CD14-positive monocyte (primary cell): ENCODE measurements around the gene ZSWIM1. TPM values are rescaled to one million over a fixed set of nuclear protein-coding genes. Genes with fewer than 3 reads are reported as not detected.
A peak's percentile ranks its signal among the peaks of the same experiment; 100 is the strongest.

Experiments
- DNase-seq, 3 donors: peaks; one replicate each; pipeline ENCODE4 v3.0.0-alpha.2; 2011 to 2022
- H2AFZ ChIP-seq: 2 replicates; pipeline ENCODE4 v1.6.0; 2012; ENCODE audit warnings: mild to moderate bottlenecking, low read depth, low read length, inconsistent platforms; ENCODE audit not compliant: insufficient read depth, poor library complexity, severe bottlenecking
- H3K27ac ChIP-seq, 2 donors: 1 replicate in 1 of 2; 2 replicates in 1 of 2; pipeline ENCODE4 v1.5.1; 2012 to 2013; ENCODE audit warnings: low read length in 2 of 2, control low read depth in 1 of 2, inconsistent platforms in 1 of 2, low read depth in 1 of 2, mild to moderate bottlenecking in 1 of 2
- H3K27me3 ChIP-seq, 2 donors: one replicate each; pipeline versions ENCODE4 v1.6.0 to v1.6.1; 2011 to 2013; ENCODE audit warnings: low read length in 2 of 2; ENCODE audit not compliant: control insufficient read depth in 2 of 2, insufficient read depth in 2 of 2
- H3K36me3 ChIP-seq, 2 donors: replicated peaks in 1 of 2; 1 replicate in 1 of 2; 2 replicates in 1 of 2; pipeline versions ENCODE4 v1.5.1 to v1.6.1; 2012 to 2013; ENCODE audit warnings: low read length in 2 of 2, control low read depth in 1 of 2, inconsistent platforms in 1 of 2, mild to moderate bottlenecking in 1 of 2; ENCODE audit not compliant: insufficient read depth in 2 of 2, control insufficient read depth in 1 of 2
- H3K4me1 ChIP-seq, 2 donors: 1 replicate in 1 of 2; 2 replicates in 1 of 2; pipeline versions ENCODE4 v1.5.1 to v1.6.1; 2012 to 2013; ENCODE audit warnings: low read length in 2 of 2, control low read depth in 1 of 2, inconsistent platforms in 1 of 2, mild to moderate bottlenecking in 1 of 2, moderate library complexity in 1 of 2; ENCODE audit not compliant: insufficient read depth in 2 of 2, control insufficient read depth in 1 of 2
- H3K4me2 ChIP-seq: replicated peaks from 2 replicates; pipeline ENCODE3; 2012; ENCODE audit warnings: low read length, moderate library complexity, mild to moderate bottlenecking; ENCODE audit not compliant: poor library complexity, severe bottlenecking; ENCODE audit errors: extremely low read depth
- H3K4me3 ChIP-seq, 3 experiments: fragments of 200-600 bp in 1 of 3; sonication (generic) in 1 of 3; replicated peaks in 1 of 3; 1 replicate in 2 of 3; 2 replicates in 1 of 3; pipeline ENCODE4 v1.5.1; 2011 to 2013; ENCODE audit warnings: low read length in 3 of 3, mild to moderate bottlenecking in 3 of 3, control low read depth in 2 of 3, low read depth in 2 of 3, inconsistent platforms in 1 of 3, moderate library complexity in 1 of 3
- H3K79me2 ChIP-seq: 2 replicates; pipeline ENCODE4 v1.6.0; 2012; ENCODE audit warnings: mild to moderate bottlenecking, control low read depth, inconsistent platforms, low read length, moderate library complexity; ENCODE audit not compliant: insufficient read depth
- H3K9ac ChIP-seq: 2 replicates; pipeline ENCODE4 v1.6.0; 2017; ENCODE audit warnings: low read length, mild to moderate bottlenecking; ENCODE audit not compliant: insufficient read depth, poor library complexity, severe bottlenecking
- H3K9me3 ChIP-seq, 2 donors: replicated peaks in 1 of 2; 1 replicate in 1 of 2; 2 replicates in 1 of 2; pipeline versions ENCODE4 v1.5.1 to v1.6.1; 2012 to 2013; ENCODE audit warnings: low read length in 2 of 2, control low read depth in 1 of 2; ENCODE audit not compliant: control insufficient read depth in 1 of 2, insufficient read depth in 1 of 2
- H4K20me1 ChIP-seq: 2 replicates; pipeline ENCODE4 v1.6.0; 2012; ENCODE audit warnings: mild to moderate bottlenecking, low read length, control low read depth, moderate library complexity; ENCODE audit not compliant: insufficient read depth
- H3K27ac Mint-ChIP-seq, 7 donors: one replicate each; pipeline ENCODE4 v1.8.0; 2020; ENCODE audit warnings: mild to moderate bottlenecking in 7 of 7, mixed read lengths in 7 of 7, moderate library complexity in 6 of 7, inconsistent platforms in 2 of 7
- H3K27me3 Mint-ChIP-seq, 3 donors: one replicate each; pipeline ENCODE4 v1.8.0; 2021 to 2022; ENCODE audit warnings: low read depth in 3 of 3, mild to moderate bottlenecking in 3 of 3, mixed read lengths in 3 of 3, moderate library complexity in 3 of 3, inconsistent platforms in 1 of 3
- H3K36me3 Mint-ChIP-seq, 2 donors: one replicate each; pipeline ENCODE4 v1.8.0; 2020; ENCODE audit warnings: mixed read lengths in 2 of 2, inconsistent platforms in 1 of 2, mild to moderate bottlenecking in 1 of 2
- H3K4me1 Mint-ChIP-seq: one replicate; pipeline ENCODE4 v1.8.0; 2020; ENCODE audit warnings: mild to moderate bottlenecking, mixed read lengths
- H3K4me3 Mint-ChIP-seq, 2 donors: one replicate each; pipeline ENCODE4 v1.8.0; 2020; ENCODE audit warnings: mild to moderate bottlenecking in 2 of 2, mixed read lengths in 2 of 2, moderate library complexity in 1 of 2
- H3K9me3 Mint-ChIP-seq, 7 donors: one replicate each; pipeline ENCODE4 v1.8.0; 2020 to 2022; ENCODE audit warnings: mixed read lengths in 7 of 7, mild to moderate bottlenecking in 6 of 7, moderate library complexity in 6 of 7, inconsistent platforms in 2 of 7
- WGBS: methylation state at CpG from one replicate; pipeline ENCODE4 v1.1.5; 2013; ENCODE audit warnings: missing lambda C conversion rate; ENCODE audit not compliant: insufficient coverage; 5-methylcytosine and 5-hydroxymethylcytosine counted together
- intact Hi-C, 2 donors: fragments of 100-400 bp; cut with micrococcal nuclease; formaldehyde crosslinking; loops; one replicate each; pipeline versions ENCODE4 v1.15.0 to v1.15.1; 2023
- polyA plus RNA-seq, 3 donors: library from polyadenylated mRNA; depleted of rRNA in 1 of 3; unstranded in 2 of 3; stranded (reverse) in 1 of 3; fragments of 300-500 nt in 2 of 3; fragments of >200 nt in 1 of 3; fragmentation: Illumina TruSeq in 2 of 3; gene quantifications; 1 replicate in 2 of 3; 2 replicates in 1 of 3; pipeline ENCODE4 v1.2.3, GENCODE V29; 2012 to 2021
- TF ChIP-seq, protein P1 (sequence below): fragments of 200-600 bp; IDR thresholded peaks from one replicate; pipeline ENCODE4 v1.8.0; 2022; ENCODE audit warnings: antibody characterized with exemption, mild to moderate bottlenecking

The ZSWIM1 gene
- polyA plus RNA-seq, 3 donors = 2.5 to 2.6 (median 2.5) TPM

DNA sequence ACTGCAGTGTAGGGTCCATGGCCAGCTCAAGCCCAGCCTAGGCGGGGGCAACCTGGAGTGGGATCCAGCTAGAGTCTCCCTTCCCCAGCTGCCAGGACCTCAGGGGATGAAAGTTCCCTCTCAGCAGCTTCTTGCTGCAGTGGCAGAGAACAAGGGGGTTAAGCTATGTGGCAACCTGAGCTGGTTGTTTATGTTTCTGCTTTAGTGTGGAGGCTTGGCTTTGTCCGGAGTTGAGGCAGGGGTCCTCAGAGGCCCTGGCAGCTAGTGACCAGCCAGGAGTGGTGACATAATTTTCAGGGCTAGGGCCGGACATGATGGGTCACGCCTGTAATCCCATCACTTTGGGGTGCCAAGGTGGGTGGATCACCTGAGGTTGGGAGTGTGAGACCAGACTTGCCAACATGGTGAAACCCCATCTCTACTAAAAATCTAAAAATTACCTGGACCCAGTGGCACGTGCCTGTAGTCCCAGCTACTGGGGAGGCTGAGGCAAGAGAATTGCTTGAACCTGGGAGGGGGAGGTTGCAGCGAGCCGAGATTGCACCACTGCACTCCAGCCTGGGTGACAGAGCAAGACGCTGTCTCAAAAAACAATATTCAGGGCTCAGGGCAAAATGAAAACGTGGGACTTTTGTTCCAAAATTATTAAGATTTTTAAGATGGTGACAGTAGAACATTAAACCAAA lies 44.9 kb downstream of the ZSWIM1 start:
- peaks cover 6 to 10% of the 10 kb centered on the region in 2 donors for H3K4me1 ChIP-seq
- H3K36me3 ChIP-seq = no peaks in the 10 kb centered on the region
- no peak overlapping the region for H3K4me2 ChIP-seq
- Mint-ChIP-seq H3K36me3 (no peaks in the 10 kb centered on the region), H3K27ac (peak overlapping the region in 1 of 7 donors; percentile 24), H3K27me3 (peaks cover 6 to 21% (median 10%) of the 10 kb centered on the region in 3 donors), H3K9me3 (no peaks in the 10 kb centered on the region), H3K4me3 (no peak overlapping the region), H3K4me1 (peaks cover 14% of the 10 kb centered on the region)
- no peaks in the 10 kb centered on the region for H4K20me1 ChIP-seq
- H3K9me3 ChIP-seq = no peaks in the 10 kb centered on the region
- H3K27ac ChIP-seq = no peak overlapping the region
- no peak for DNase-seq
- intact Hi-C loops = no loop called here
- WGBS = 78% methylated on average over 5 of the region's 9 CpGs
- no peaks in the 10 kb centered on the region for H3K79me2 ChIP-seq
- no peaks in the 10 kb centered on the region for H3K27me3 ChIP-seq
- no peak overlapping the region for H2AFZ ChIP-seq
- H3K4me3 ChIP-seq = no peak overlapping the region
- no peak overlapping the region for H3K9ac ChIP-seq
- TF ChIP-seq, protein P1, sequence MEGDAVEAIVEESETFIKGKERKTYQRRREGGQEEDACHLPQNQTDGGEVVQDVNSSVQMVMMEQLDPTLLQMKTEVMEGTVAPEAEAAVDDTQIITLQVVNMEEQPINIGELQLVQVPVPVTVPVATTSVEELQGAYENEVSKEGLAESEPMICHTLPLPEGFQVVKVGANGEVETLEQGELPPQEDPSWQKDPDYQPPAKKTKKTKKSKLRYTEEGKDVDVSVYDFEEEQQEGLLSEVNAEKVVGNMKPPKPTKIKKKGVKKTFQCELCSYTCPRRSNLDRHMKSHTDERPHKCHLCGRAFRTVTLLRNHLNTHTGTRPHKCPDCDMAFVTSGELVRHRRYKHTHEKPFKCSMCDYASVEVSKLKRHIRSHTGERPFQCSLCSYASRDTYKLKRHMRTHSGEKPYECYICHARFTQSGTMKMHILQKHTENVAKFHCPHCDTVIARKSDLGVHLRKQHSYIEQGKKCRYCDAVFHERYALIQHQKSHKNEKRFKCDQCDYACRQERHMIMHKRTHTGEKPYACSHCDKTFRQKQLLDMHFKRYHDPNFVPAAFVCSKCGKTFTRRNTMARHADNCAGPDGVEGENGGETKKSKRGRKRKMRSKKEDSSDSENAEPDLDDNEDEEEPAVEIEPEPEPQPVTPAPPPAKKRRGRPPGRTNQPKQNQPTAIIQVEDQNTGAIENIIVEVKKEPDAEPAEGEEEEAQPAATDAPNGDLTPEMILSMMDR = no peak

DNA sequence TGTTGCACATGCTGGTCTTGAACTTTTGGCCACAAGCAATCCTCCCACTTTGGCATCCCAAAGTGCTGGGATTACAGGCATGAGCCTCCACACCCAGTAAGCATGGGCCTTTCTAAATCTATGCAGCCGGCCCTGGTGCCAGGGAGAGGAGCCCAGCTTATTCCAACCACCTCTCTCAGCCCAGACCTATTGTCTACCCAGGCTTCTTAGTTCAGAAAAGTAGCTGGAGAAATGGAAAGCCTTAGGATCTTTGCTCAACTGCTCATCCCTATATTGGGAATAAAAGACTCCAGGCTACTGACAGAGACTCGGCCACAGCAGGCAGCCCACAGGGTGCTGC lies 45.7 kb downstream of the ZSWIM1 start:
- Mint-ChIP-seq H3K4me3 (no peak overlapping the region), H3K9me3 (no peaks in the 10 kb centered on the region), H3K27me3 (peaks cover 2 to 20% (median 10%) of the 10 kb centered on the region in 3 donors), H3K4me1 (peaks cover 11% of the 10 kb centered on the region), H3K36me3 (no peaks in the 10 kb centered on the region), H3K27ac (no peak overlapping the region)
- no peaks in the 10 kb centered on the region for H3K36me3 ChIP-seq
- DNase-seq = no peak
- H3K4me2 ChIP-seq = no peak overlapping the region
- peaks cover 6 to 9% of the 10 kb centered on the region in 2 donors for H3K4me1 ChIP-seq
- H3K9me3 ChIP-seq = no peaks in the 10 kb centered on the region
- no peak overlapping the region for H3K9ac ChIP-seq
- no peaks in the 10 kb centered on the region for H3K27me3 ChIP-seq
- intact Hi-C loops = no loop called here
- no peak overlapping the region for H3K27ac ChIP-seq
- H2AFZ ChIP-seq = no peak overlapping the region
- H3K4me3 ChIP-seq = no peak overlapping the region
- 100% methylated on average over 1 of the region's 2 CpGs for WGBS
- TF ChIP-seq, protein P1 = no peak
- H4K20me1 ChIP-seq = no peaks in the 10 kb centered on the region
- H3K79me2 ChIP-seq = no peaks in the 10 kb centered on the region
